Epidermal melanocyte (primary cell): ENCODE results near the gene KLK2.

Experiments used
- DNase-seq: peaks from one replicate; pipeline ENCODE4 v3.0.0; 2011; ENCODE audit warnings: low spot score; ENCODE audit not compliant: insufficient read length

The KLK2 gene

DNA sequence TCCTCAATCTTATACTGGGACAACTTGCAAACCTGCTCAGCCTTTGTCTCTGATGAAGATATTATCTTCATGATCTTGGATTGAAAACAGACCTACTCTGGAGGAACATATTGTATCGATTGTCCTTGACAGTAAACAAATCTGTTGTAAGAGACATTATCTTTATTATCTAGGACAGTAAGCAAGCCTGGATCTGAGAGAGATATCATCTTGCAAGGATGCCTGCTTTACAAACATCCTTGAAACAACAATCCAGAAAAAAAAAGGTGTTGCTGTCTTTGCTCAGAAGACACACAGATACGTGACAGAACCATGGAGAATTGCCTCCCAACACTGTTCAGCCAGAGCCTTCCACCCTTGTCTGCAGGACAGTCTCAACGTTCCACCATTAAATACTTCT lies 22.5 kb upstream of the KLK2 start:
- DNase-seq, result no peak

DNA sequence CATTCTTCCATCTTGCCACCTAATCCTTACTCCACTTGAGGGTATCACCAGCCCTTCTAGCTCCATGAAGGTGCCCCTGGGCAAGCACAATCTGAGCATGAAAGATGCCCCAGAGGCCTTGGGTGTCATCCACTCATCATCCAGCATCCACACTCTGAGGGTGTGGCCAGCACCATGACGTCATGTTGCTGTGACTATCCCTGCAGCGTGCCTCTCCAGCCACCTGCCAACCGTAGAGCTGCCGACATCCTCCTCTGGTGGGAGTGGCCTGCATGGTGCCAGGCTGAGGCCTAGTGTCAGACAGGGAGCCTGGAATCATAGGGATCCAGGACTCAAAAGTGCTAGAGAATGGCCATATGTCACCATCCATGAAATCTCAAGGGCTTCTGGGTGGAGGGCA lies 21.6 kb upstream of the KLK2 start:
- no peak for DNase-seq

DNA sequence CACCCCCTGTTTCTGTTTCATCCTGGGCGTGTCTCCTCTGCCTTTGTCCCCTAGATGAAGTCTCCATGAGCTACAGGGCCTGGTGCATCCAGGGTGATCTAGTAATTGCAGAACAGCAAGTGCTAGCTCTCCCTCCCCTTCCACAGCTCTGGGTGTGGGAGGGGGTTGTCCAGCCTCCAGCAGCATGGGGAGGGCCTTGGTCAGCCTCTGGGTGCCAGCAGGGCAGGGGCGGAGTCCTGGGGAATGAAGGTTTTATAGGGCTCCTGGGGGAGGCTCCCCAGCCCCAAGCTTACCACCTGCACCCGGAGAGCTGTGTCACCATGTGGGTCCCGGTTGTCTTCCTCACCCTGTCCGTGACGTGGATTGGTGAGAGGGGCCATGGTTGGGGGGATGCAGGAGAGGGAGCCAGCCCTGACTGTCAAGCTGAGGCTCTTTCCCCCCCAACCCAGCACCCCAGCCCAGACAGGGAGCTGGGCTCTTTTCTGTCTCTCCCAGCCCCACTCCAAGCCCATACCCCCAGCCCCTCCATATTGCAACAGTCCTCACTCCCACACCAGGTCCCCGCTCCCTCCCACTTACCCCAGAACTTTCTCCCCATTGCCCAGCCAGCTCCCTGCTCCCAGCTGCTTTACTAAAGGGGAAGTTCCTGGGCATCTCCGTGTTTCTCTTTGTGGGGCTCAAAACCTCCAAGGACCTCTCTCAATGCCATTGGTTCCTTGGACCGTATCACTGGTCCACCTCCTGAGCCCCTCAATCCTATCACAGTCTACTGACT lies 18.4 kb upstream of the KLK2 start, which contains the start of gene KLK3:
TSS of gene KLK3 (plus strand) at position 280 of the 775 bp plus-strand sequence. CDS start at position 321, 41 bp downstream.
- DNase-seq, result no peak

DNA sequence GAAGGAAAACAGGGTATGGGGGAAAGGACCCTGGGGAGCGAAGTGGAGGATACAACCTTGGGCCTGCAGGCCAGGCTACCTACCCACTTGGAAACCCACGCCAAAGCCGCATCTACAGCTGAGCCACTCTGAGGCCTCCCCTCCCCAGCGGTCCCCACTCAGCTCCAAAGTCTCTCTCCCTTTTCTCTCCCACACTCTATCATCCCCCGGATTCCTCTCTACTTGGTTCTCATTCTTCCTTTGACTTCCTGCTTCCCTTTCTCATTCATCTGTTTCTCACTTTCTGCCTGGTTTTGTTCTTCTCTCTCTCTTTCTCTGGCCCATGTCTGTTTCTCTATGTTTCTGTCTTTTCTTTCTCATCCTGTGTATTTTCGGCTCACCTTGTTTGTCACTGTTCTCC lies 15.9 kb upstream of the KLK2 start:
- DNase-seq, result no peak

DNA sequence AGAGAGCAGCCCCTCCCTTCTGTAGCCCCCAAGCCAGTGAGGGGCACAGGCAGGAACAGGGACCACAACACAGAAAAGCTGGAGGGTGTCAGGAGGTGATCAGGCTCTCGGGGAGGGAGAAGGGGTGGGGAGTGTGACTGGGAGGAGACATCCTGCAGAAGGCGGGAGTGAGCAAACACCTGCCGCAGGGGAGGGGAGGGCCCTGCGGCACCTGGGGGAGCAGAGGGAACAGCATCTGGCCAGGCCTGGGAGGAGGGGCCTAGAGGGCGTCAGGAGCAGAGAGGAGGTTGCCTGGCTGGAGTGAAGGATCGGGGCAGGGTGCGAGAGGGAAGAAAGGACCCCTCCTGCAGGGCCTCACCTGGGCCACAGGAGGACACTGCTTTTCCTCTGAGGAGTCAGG lies 14.4 kb upstream of the KLK2 start:
- no peak for DNase-seq

DNA sequence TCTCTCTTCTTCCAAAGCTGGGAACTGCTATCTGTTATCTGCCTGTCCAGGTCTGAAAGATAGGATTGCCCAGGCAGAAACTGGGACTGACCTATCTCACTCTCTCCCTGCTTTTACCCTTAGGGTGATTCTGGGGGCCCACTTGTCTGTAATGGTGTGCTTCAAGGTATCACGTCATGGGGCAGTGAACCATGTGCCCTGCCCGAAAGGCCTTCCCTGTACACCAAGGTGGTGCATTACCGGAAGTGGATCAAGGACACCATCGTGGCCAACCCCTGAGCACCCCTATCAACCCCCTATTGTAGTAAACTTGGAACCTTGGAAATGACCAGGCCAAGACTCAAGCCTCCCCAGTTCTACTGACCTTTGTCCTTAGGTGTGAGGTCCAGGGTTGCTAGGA lies 13.4 kb upstream of the KLK2 start:
- no peak for DNase-seq

DNA sequence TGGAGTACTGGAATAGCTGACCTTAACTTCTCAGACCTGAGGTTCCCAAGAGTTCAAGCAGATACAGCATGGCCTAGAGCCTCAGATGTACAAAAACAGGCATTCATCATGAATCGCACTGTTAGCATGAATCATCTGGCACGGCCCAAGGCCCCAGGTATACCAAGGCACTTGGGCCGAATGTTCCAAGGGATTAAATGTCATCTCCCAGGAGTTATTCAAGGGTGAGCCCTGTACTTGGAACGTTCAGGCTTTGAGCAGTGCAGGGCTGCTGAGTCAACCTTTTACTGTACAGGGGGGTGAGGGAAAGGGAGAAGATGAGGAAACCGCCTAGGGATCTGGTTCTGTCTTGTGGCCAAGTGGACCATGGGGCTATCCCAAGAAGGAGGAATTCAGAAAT lies 12.2 kb upstream of the KLK2 start:
- DNase-seq, result no peak

DNA sequence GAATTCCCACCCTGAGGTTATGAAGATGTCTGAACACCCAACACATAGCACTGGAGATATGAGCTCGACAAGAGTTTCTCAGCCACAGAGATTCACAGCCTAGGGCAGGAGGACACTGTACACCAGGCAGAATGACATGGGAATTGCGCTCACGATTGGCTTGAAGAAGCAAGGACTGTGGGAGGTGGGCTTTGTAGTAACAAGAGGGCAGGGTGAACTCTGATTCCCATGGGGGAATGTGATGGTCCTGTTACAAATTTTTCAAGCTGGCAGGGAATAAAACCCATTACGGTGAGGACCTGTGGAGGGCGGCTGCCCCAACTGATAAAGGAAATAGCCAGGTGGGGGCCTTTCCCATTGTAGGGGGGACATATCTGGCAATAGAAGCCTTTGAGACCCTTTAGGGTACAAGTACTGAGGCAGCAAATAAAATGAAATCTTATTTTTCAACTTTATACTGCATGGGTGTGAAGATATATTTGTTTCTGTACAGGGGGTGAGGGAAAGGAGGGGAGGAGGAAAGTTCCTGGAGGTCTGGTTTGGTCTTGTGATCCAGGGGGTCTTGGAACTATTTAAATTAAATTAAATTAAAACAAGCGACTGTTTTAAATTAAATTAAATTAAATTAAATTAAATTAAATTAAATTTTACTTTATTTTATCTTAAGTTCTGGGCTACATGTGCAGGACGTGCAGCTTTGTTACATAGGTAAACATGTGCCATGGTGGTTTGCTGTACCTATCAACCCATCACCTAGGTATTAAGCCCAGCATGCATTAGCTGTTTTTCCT lies 11.5 kb upstream of the KLK2 start:
- no peak for DNase-seq

DNA sequence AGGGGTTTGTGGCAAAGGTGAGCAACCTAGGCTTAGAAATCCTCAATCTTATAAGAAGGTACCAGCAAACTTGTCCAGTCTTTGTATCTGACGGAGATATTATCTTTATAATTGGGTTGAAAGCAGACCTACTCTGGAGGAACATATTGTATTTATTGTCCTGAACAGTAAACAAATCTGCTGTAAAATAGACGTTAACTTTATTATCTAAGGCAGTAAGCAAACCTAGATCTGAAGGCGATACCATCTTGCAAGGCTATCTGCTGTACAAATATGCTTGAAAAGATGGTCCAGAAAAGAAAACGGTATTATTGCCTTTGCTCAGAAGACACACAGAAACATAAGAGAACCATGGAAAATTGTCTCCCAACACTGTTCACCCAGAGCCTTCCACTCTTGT lies 3.8 kb upstream of the KLK2 start:
- DNase-seq, result no peak

DNA sequence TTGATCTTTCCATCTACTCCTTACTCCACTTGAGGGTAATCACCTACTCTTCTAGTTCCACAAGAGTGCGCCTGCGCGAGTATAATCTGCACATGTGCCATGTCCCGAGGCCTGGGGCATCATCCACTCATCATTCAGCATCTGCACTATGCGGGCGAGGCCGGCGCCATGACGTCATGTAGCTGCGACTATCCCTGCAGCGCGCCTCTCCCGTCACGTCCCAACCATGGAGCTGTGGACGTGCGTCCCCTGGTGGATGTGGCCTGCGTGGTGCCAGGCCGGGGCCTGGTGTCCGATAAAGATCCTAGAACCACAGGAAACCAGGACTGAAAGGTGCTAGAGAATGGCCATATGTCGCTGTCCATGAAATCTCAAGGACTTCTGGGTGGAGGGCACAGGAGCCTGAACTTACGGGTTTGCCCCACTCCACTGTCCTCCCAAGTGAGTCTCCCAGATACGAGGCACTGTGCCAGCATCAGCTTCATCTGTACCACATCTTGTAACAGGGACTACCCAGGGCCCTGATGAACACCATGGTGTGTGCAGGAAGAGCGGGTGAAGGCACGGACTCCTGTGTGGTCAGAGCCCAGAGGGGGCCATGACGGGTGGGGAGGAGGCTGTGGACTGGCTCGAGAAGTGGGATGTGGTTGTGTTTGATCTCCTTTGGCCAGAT lies 2.7 kb upstream of the KLK2 start:
- no peak for DNase-seq

DNA sequence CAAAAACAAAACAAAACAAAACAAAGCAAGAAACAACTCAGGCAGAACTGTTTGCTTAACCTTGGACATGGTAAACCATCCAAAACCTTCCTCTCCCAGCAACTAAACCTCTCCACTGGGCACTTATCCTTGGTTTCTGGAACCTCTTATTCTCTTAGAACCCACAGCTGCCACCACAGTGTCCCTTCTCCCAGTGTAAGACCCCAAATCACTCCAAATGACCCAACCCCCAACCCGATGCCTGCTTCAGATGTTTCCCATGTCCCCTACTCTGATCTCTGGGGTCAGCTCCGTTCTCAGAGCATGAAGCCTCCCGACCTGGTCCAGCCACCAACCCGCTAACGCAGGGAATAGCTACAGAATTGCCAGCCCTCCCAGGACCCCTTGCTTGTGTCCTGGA lies 972 bp downstream of the KLK2 start:
- DNase-seq, result no peak

DNA sequence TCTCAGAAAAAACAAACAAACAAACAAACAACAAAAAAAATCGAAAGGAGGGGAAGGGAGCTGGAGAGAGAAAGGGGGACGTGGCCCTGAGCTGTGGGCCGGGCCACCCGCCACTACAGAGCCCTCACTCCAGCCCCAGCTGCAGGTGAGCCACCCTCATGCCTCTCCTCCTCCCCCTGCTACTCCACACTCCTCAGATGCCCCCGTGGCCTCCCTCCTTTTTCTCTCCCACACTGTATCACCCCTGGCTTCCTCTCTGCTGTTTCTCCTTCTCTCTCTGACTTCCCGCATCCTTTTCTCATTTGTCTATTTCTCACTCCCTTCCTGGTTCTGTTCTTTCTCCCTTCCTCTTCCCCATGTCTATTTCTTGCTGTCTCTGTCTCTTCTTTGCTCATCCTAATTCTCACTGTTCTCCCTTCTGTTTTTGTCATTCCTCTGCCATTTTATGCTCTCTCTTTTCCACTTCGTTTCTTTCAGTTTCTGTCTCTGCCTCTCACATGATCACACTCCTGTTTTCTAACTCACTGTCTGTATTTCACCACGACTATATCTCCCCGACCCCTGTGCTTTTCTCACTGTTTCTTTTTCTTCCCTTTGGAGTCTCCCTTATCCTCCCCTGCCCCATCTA lies 2.7 kb downstream of the KLK2 start:
- no peak for DNase-seq

DNA sequence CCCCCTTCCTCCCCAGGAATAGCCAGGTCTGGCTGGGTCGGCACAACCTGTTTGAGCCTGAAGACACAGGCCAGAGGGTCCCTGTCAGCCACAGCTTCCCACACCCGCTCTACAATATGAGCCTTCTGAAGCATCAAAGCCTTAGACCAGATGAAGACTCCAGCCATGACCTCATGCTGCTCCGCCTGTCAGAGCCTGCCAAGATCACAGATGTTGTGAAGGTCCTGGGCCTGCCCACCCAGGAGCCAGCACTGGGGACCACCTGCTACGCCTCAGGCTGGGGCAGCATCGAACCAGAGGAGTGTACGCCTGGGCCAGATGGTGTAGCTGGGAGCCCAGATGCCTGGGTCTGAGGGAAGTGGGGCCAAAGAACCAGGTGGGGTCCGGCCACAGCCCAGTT lies 3.2 kb downstream of the KLK2 start:
- DNase-seq, result no peak

DNA sequence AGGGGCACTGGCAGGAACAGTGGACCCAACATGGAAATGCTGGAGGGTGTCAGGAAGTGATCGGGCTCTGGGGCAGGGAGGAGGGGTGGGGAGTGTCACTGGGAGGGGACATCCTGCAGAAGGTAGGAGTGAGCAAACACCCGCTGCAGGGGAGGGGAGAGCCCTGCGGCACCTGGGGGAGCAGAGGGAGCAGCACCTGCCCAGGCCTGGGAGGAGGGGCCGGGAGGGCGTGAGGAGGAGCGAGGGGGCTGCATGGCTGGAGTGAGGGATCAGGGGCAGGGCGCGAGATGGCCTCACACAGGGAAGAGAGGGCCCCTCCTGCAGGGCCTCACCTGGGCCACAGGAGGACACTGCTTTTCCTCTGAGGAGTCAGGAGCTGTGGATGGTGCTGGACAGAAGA lies 4.1 kb downstream of the KLK2 start:
- no peak for DNase-seq

DNA sequence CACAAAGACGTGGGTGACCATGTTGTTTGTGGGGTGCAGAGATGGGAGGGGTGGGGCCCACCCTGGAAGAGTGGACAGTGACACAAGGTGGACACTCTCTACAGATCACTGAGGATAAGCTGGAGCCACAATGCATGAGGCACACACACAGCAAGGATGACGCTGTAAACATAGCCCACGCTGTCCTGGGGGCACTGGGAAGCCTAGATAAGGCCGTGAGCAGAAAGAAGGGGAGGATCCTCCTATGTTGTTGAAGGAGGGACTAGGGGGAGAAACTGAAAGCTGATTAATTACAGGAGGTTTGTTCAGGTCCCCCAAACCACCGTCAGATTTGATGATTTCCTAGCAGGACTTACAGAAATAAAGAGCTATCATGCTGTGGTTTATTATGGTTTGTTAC lies 5.6 kb downstream of the KLK2 start:
- no peak for DNase-seq

DNA sequence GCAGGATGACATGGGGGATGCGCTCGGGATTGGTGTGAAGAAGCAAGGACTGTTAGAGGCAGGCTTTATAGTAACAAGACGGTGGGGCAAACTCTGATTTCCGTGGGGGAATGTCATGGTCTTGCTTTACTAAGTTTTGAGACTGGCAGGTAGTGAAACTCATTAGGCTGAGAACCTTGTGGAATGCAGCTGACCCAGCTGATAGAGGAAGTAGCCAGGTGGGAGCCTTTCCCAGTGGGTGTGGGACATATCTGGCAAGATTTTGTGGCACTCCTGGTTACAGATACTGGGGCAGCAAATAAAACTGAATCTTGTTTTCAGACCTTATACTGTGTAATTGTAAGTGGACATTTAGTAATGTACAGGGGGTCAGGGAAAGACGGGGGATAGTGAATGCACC lies 7.0 kb downstream of the KLK2 start:
- DNase-seq, result no peak

DNA sequence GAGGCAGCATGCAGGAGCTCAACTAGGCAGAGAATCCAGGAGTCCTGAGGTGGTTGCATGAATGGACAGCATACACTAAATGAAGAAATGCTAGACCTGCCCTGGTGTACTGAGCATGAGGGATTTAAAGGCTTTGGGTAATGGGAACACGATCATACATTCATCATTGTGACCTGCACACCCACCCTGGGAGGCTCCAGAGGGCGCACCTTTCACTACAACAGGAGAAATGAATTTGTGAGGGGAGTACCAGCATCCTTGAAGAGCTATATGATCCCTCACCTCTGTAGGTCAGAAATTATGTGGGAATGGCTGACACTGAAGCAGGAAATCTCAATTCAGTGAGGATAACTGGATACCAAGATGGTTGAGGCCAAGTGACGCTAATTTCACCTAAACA lies 8.9 kb downstream of the KLK2 start:
- no peak for DNase-seq

DNA sequence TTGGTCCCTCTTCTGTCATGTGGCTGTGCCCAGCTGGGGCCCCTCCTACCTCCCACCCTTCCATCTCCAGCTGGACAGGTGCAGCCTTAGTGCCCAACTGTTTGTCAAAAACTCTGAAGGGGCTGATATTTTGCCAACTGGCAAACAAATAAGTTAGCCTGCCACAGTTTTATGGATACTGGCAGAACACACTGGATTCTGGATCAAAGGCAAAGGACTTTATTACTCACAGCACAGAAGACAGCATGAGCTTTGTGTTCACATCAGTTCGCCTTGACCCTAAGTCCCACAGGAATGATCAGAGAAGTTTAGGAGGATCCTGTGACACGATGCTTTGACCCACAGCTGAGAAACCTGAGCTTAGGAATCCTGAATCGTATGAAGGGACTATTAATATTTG lies 16.4 kb downstream of the KLK2 start:
- DNase-seq, result no peak

DNA sequence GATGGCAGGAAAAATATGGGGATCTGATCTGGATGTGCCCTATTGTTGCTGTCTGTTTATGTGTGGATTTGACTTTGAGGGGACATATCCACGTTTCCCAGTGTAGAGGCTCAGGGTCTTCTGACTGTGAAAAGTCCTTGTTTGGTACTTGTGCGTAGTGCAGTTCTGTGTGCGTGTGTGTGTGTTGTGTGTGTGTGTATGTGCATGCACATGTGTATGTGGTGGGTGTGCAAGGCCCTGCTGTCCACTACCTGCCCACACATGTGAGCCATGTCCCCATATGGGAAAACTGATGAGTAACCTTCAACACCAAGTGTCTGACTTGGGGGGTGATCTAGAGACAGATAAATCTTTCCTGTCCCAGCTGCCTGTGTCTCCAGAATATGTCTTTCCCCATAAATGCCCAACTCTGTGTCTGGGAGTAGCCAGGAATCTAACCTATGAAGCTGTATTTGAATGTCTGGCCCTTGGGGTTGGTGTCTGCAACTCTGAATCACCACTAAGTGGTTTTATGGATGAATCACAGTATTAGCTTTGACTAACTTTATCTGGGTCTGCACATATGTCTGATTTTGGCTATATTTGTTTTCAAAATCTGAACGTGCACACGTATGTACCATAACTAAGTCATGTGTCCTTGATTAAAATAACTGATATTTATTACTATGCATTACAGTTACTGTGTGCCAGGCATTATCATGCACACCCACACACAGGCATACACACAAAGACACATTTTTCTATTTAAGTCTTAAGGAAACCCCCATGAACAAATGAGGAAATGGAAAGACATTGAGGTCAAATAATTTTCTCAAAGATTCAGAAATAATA lies 17.4 kb downstream of the KLK2 start:
- no peak for DNase-seq

DNA sequence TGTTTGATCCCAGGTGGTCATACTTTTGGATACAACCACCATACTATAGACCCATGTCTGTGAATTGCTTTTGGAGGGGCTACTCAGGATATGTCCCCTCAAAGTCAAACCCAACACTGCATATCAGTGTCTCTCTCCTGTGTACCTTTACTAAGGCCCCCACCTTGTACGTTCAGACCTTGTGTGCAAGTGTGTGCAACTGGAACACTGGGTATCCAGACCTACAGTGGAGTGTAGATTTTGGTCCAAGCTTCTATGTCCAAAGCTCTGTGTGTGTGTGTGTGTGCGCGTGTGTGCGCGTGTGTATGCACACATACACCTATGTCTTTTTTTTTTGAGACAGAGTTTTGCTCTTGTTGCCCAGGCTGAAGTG lies 18.0 kb downstream of the KLK2 start:
- no peak for DNase-seq
